Inflammatory macrophage treated with lipopolysaccharide for 4 hours (primary cell): ENCODE data around the gene RYR1.
"Not testable (repeated sequence)": the region's sequence is repeated elsewhere in the genome, so short reads cannot be mapped to it uniquely, and the experiment has no call there.

Experiments used
- DNase-seq: peaks from one replicate; pipeline ENCODE4 v3.0.0-alpha.2; 2020

The RYR1 gene

GRCh38 chr19:38464421-38465082, 31.1 kb downstream of the RYR1 start:
- DNase-seq: no peak

- no peak for DNase-seq
Observed at GRCh38 chr19:38466050-38466449, 32.6 kb downstream of the RYR1 start.

GRCh38 chr19:38467541-38468525, 34.3 kb downstream of the RYR1 start:
- DNase-seq: no peak

GRCh38 chr19:38469151-38469550, 35.7 kb downstream of the RYR1 start:
- no peak for DNase-seq

GRCh38 chr19:38470788-38471480, 37.4 kb downstream of the RYR1 start:
- no peak for DNase-seq

GRCh38 chr19:38472725-38473124, 39.2 kb downstream of the RYR1 start:
- DNase-seq: not testable (repeated sequence)

- DNase-seq: no peak
Observed at GRCh38 chr19:38473201-38473600, 39.7 kb downstream of the RYR1 start.

GRCh38 chr19:38475176-38475575, 41.7 kb downstream of the RYR1 start:
- DNase-seq: no peak

- no peak for DNase-seq
Observed at GRCh38 chr19:38478273-38478971, 44.9 kb downstream of the RYR1 start.

- no peak for DNase-seq
Observed at GRCh38 chr19:38482496-38482895, 49.0 kb downstream of the RYR1 start.

- DNase-seq: no peak
Observed at GRCh38 chr19:38483016-38483630, 49.6 kb downstream of the RYR1 start.

GRCh38 chr19:38484747-38485146, 51.3 kb downstream of the RYR1 start:
- DNase-seq: no peak

GRCh38 chr19:38485541-38486285, 52.2 kb downstream of the RYR1 start:
- DNase-seq: no peak

- no peak for DNase-seq
Observed at GRCh38 chr19:38486731-38487336, 53.3 kb downstream of the RYR1 start.

GRCh38 chr19:38488096-38488495, 54.6 kb downstream of the RYR1 start:
- no peak for DNase-seq

GRCh38 chr19:38488776-38489481, 55.4 kb downstream of the RYR1 start:
- no peak for DNase-seq

GRCh38 chr19:38490861-38491260, 57.4 kb downstream of the RYR1 start:
- DNase-seq: no peak

GRCh38 chr19:38492181-38492813, 58.8 kb downstream of the RYR1 start:
- no peak for DNase-seq

GRCh38 chr19:38494379-38494778, 60.9 kb downstream of the RYR1 start:
- no peak for DNase-seq

- not testable (repeated sequence) for DNase-seq
Observed at GRCh38 chr19:38495375-38495774, 61.9 kb downstream of the RYR1 start.
